Esophagus mucosa (tissue), 1 donor: ENCODE results near the gene SUPT5H. TPM values are rescaled to one million over a fixed set of nuclear protein-coding genes. Genes with fewer than 3 reads are reported as not detected.

ENCODE experiments used
- total RNA-seq: library from RNA; stranded (reverse); gene quantifications from one replicate; pipeline ENCODE4 v1.2.4, GENCODE V29; 2023
- donor health status: DM: yes; HTN: yes; CAD: no.

SUPT5H gene
- total RNA-seq, 1 donor from 2014 or later: 46.6 TPM

Other genes starting within 250 kb of the SUPT5H start
- gene NCCRP1, start 248.6 kb upstream of the SUPT5H start, total RNA-seq: 298 TPM
- not detected for gene SYCN, start 241.3 kb upstream of the SUPT5H start, total RNA-seq
- gene IFNL3, start 200.6 kb upstream of the SUPT5H start, total RNA-seq: not detected
- gene IFNL4, start 196.7 kb upstream of the SUPT5H start, total RNA-seq: not detected
- not detected for gene IFNL2, start 177.2 kb upstream of the SUPT5H start, total RNA-seq
- gene IFNL1, start 149.2 kb upstream of the SUPT5H start, total RNA-seq: not detected
- gene LRFN1, start 124.7 kb upstream of the SUPT5H start, total RNA-seq: 0.08 TPM
- 2.3 TPM for gene GMFG, start 109.5 kb upstream of the SUPT5H start, total RNA-seq
- gene SAMD4B, start 103.2 kb upstream of the SUPT5H start, total RNA-seq: 53.3 TPM
- gene PAF1, start 54.5 kb upstream of the SUPT5H start, total RNA-seq: 29.5 TPM
- gene MED29, start 54.2 kb upstream of the SUPT5H start, total RNA-seq: 21.4 TPM
- 141 TPM for gene ZFP36, start 38.7 kb upstream of the SUPT5H start, total RNA-seq
- gene PLEKHG2, start 32.9 kb upstream of the SUPT5H start, total RNA-seq: 12.8 TPM
- 2,374 TPM for gene RPS16, start 9.6 kb upstream of the SUPT5H start, total RNA-seq
- 55.6 TPM for gene TIMM50, start 35.3 kb downstream of the SUPT5H start, total RNA-seq
- not detected for gene DLL3, start 53.4 kb downstream of the SUPT5H start, total RNA-seq
- gene SELENOV, start 69.6 kb downstream of the SUPT5H start, total RNA-seq: not detected
- 0.20 TPM for gene EID2B, start 87.3 kb downstream of the SUPT5H start, total RNA-seq
- gene EID2, start 94.6 kb downstream of the SUPT5H start, total RNA-seq: 6.7 TPM
- not detected for gene LGALS13, start 156.9 kb downstream of the SUPT5H start, total RNA-seq
- gene LGALS16, start 210.3 kb downstream of the SUPT5H start, total RNA-seq: not detected